ENCODE measurements around the gene ADAT3.

The ADAT3 gene

DNA sequence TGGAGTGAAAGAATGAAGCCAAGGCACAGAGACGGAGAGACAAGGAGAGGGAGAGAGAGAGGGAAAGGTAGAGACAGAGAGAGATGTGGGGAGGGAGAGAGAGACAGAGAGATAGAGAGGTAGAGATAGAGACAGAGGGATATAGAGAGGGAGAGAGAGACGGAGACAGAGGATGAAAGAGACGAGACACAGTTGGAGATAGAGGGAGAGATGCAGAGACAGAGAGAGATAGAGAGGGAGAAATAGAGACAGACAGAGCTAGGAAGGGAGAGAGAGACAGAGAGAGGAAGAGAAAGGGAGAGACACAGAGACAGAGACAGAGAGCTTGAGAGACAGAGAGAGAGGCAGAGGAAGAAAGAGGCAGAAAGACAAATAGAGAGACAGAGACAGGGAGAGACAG, 31.2 kb downstream of the ADAT3 start:
- TF ChIP-seq EZH2phosphoT487 (IDR thresholded peaks at IDR 0.05; ENCODE audit: borderline replicate concordance, low read length) = no peak
- TF ChIP-seq, protein P1, sequence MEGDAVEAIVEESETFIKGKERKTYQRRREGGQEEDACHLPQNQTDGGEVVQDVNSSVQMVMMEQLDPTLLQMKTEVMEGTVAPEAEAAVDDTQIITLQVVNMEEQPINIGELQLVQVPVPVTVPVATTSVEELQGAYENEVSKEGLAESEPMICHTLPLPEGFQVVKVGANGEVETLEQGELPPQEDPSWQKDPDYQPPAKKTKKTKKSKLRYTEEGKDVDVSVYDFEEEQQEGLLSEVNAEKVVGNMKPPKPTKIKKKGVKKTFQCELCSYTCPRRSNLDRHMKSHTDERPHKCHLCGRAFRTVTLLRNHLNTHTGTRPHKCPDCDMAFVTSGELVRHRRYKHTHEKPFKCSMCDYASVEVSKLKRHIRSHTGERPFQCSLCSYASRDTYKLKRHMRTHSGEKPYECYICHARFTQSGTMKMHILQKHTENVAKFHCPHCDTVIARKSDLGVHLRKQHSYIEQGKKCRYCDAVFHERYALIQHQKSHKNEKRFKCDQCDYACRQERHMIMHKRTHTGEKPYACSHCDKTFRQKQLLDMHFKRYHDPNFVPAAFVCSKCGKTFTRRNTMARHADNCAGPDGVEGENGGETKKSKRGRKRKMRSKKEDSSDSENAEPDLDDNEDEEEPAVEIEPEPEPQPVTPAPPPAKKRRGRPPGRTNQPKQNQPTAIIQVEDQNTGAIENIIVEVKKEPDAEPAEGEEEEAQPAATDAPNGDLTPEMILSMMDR (IDR thresholded peaks at IDR 0.05; ENCODE audit: low read depth, low read length, poor library complexity, severe bottlenecking) = no peak
- Histone ChIP-seq H4K20me1 (ENCODE audit: control insufficient read depth, insufficient read depth, low read depth, low read length) (no peaks in the 10 kb centered on the region), H3F3A (ENCODE audit: control insufficient read depth, insufficient read depth) (peaks cover 5% of the 10 kb centered on the region; the same call in 1 of the 2 replicates), H3K9me3 (ENCODE audit: control insufficient read depth, insufficient read depth, low read length) (peaks cover 13% of the 10 kb centered on the region), H3K79me2 (ENCODE audit: control insufficient read depth, low read length) (peaks cover 2% of the 10 kb centered on the region), H3K9me2 (replicated peaks; ENCODE audit: control insufficient read depth, low read length) (no peaks in the 10 kb centered on the region), H3K36me3 (ENCODE audit: control insufficient read depth, low read length) (peaks cover 1% of the 10 kb centered on the region), H3K27me3 (ENCODE audit: control insufficient read depth, low read length) (no peaks in the 10 kb centered on the region), H3K27ac (ENCODE audit: low read depth, low read length) (no peak overlapping the region), H3K4me1 (ENCODE audit: control insufficient read depth, low read length) (peaks cover 31% of the 10 kb centered on the region), H3K4me2 (ENCODE audit: low read length) (no peak overlapping the region), H3K4me3 (ENCODE audit: low read length) (no peak overlapping the region)

DNA sequence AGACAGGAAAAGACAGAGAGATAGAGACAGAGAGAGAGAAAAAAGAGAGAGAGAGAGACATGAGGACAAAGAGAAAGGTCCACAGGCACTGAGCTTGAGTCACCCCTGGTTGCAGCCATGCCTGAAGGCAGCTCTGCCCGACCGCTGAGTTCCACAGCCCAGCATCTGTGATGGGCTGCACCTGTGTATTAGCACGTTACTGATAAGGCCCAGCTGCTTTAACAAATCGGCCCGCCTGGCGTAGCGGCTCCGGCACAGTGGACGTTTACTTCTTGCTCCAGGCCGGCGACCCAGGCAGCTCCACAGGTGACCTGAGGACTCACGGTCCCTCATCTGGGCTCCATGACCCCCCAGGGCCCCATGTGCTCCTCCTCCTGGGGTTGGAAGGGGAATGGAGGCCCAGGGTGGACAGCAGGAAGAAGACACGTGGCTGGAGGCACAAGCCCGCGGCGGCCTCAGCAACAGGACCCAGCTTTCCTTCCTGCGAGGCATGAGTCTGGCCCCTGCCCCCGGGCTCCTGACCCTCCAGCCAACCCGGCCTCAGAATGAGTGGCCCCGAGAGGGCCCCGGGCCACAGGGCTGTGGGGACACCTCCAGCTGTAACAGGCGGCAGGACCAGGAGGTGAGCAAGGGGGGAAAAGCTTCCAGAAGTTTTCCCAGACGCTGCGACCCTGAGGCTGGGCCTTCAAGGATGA, 31.9 kb downstream of the ADAT3 start:
- Histone ChIP-seq H3K4me1 (ENCODE audit: control insufficient read depth, low read length) (peaks cover 31% of the 10 kb centered on the region), H3K4me2 (ENCODE audit: low read length) (no peak overlapping the region), H3K36me3 (ENCODE audit: control insufficient read depth, low read length) (peaks cover 6% of the 10 kb centered on the region), H3K27me3 (ENCODE audit: control insufficient read depth, low read length) (no peaks in the 10 kb centered on the region), H4K20me1 (ENCODE audit: control insufficient read depth, insufficient read depth, low read depth, low read length) (no peaks in the 10 kb centered on the region), H3K79me2 (ENCODE audit: control insufficient read depth, low read length) (peaks cover 8% of the 10 kb centered on the region), H3K4me3 (ENCODE audit: low read length) (no peak overlapping the region), H3K9me3 (ENCODE audit: control insufficient read depth, insufficient read depth, low read length) (peaks cover 9% of the 10 kb centered on the region; the same call in 1 of the 2 replicates), H3K27ac (ENCODE audit: low read depth, low read length) (no peak overlapping the region), H3F3A (ENCODE audit: control insufficient read depth, insufficient read depth) (peaks cover 5% of the 10 kb centered on the region), H3K9me2 (replicated peaks; ENCODE audit: control insufficient read depth, low read length) (no peaks in the 10 kb centered on the region)
- no peak for TF ChIP-seq EZH2phosphoT487 (IDR thresholded peaks at IDR 0.05; ENCODE audit: borderline replicate concordance, low read length)
- TF ChIP-seq, protein P1 (IDR thresholded peaks at IDR 0.05; ENCODE audit: low read depth, low read length, poor library complexity, severe bottlenecking) = no peak

DNA sequence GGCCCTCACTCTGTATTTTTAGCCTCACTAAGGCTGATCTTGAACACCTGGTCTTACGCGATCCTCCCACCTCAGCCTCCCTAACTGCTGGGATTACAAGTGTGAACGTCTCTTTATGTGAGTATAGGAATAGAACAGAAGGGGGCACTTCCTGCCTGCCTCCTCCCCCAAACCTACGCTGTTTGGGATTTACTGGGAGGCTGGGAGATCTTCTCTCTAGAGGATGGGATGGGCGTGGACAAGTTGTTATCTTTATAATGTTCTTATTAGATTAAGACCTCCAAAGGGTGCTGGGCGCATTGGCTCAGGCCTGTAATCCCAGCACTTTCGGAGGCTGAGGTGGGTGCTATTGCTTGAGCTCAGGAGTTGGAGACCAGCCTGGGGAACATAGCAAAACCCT, 32.9 kb downstream of the ADAT3 start:
- Histone ChIP-seq H3K4me2 (ENCODE audit: low read length) (no peak overlapping the region), H3K9me2 (replicated peaks; ENCODE audit: control insufficient read depth, low read length) (no peaks in the 10 kb centered on the region), H3K4me3 (ENCODE audit: low read length) (no peak overlapping the region), H3K36me3 (ENCODE audit: control insufficient read depth, low read length) (peaks cover 8% of the 10 kb centered on the region), H3K79me2 (ENCODE audit: control insufficient read depth, low read length) (peaks cover 19% of the 10 kb centered on the region), H4K20me1 (ENCODE audit: control insufficient read depth, insufficient read depth, low read depth, low read length) (peaks cover 3% of the 10 kb centered on the region; the same call in 1 of the 2 replicates), H3K27ac (ENCODE audit: low read depth, low read length) (no peak overlapping the region), H3K27me3 (ENCODE audit: control insufficient read depth, low read length) (no peaks in the 10 kb centered on the region), H3K4me1 (ENCODE audit: control insufficient read depth, low read length) (peaks cover 29% of the 10 kb centered on the region), H3K9me3 (ENCODE audit: control insufficient read depth, insufficient read depth, low read length) (peaks cover 9% of the 10 kb centered on the region; the same call in 1 of the 2 replicates), H3F3A (ENCODE audit: control insufficient read depth, insufficient read depth) (peaks cover 13% of the 10 kb centered on the region)
- TF ChIP-seq, protein P1 (IDR thresholded peaks at IDR 0.05; ENCODE audit: low read depth, low read length, poor library complexity, severe bottlenecking) = no peak
- TF ChIP-seq EZH2phosphoT487 (IDR thresholded peaks at IDR 0.05; ENCODE audit: borderline replicate concordance, low read length) = no peak
